ENCODE results near the gene WBP2NL.

WBP2NL gene

GRCh38 chr22:42010778-42011177, 12.2 kb downstream of the WBP2NL start:
- FAIRE-seq (no peak), DNase-seq (ENCODE audit: insufficient read length, low spot score) (no peak)
- TF ChIP-seq CTCF (IDR thresholded peaks at IDR 0.05; ENCODE audit: insufficient read depth, missing control alignments) = no peak

- no peak for FAIRE-seq
- TF ChIP-seq CTCF (IDR thresholded peaks at IDR 0.05; ENCODE audit: insufficient read depth, missing control alignments) = no peak
Measured at GRCh38 chr22:42013385-42013784, 14.8 kb downstream of the WBP2NL start.

DNA sequence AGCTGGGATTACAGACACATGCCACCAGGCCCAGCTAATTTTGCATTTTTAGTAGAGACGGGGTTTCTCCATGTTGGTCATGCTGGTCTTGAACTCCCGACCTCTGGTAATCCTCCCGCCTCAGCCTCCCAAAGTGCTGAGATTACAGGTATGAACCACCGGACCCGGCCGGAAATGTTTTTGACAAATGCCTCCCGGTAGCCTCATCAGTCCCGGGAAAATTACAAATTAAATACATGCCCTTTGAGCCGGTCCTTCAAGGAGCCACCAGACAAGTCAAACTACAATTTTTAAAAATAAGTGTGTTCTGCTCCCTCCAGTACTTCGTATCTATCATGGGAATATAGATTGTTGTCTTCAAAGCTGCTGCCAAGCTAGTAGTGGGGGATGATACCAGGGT, 17.5 kb downstream of the WBP2NL start:
- FAIRE-seq = no peak
- TF ChIP-seq CTCF (IDR thresholded peaks at IDR 0.05; ENCODE audit: insufficient read depth, missing control alignments) = no peak
- DNase-seq (ENCODE audit: insufficient read length, low spot score) = no peak

More at GRCh38 chr22:42013385-42013784, 14.8 kb downstream of the WBP2NL start:
- no peak for DNase-seq (ENCODE audit: insufficient read length, low spot score)

DNA sequence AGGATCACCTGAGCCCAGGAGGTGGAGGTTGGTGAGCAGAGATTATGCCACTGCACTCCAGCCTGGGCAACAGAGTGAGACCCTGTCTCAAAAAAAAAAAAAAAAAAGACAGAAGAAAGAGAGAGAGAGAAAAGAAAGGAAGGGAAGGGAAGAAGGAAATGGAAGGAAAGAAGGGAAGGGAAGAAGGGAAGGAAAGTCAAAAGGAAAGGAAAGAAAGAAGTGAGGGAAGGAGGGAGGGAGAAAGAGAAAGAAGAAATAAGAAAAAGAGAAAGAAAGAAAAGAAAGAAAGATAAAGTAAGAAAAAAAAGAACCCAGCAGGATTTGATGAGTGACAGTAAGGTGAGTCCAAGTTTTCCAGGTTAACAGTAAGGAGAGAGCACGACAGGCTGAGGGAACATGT, 19.6 kb downstream of the WBP2NL start:
- no peak for TF ChIP-seq CTCF (IDR thresholded peaks at IDR 0.05; ENCODE audit: insufficient read depth, missing control alignments)
- FAIRE-seq (no peak), DNase-seq (ENCODE audit: insufficient read length, low spot score) (no peak)

DNA sequence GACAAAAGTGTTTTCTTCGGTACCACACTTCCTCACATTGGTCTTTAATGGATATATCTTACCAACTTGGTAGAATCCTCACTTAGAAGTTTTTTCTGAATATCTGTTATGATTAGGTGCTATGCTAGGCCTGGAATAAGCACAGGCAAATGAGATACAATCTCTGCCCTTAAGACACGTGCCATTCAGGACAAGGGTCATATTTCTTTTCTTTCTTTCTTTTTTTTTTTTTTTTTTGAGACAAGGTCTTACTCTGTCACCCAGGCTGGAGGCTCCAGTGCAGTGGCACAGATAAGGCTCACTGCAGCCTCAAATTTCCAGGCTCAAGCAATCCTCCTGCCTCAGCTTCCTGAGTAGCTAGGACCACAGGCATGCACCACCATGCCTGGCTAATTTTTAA, 23.0 kb downstream of the WBP2NL start:
- DNase-seq (ENCODE audit: insufficient read length, low spot score) (no peak), FAIRE-seq (no peak)
- no peak for TF ChIP-seq CTCF (IDR thresholded peaks at IDR 0.05; ENCODE audit: insufficient read depth, missing control alignments)

GRCh38 chr22:42022162-42022847, 23.7 kb downstream of the WBP2NL start:
- FAIRE-seq = no peak
- TF ChIP-seq CTCF (IDR thresholded peaks at IDR 0.05; ENCODE audit: insufficient read depth, missing control alignments) = no peak
- no peak for DNase-seq (ENCODE audit: insufficient read length, low spot score)

- DNase-seq (ENCODE audit: insufficient read length, low spot score) = no peak
- FAIRE-seq = no peak
- no peak for TF ChIP-seq CTCF (IDR thresholded peaks at IDR 0.05; ENCODE audit: insufficient read depth, missing control alignments)
Measured at GRCh38 chr22:42025421-42025820, 26.8 kb downstream of the WBP2NL start.

Measured in D721Med (cell line).